ENCODE data around the gene ADGRD2. TPM values are rescaled to one million over a fixed set of nuclear protein-coding genes. Genes with fewer than 3 reads are reported as not detected.

ADGRD2 gene
- total RNA-seq, 1 experiment from 2014 or later: 1.5 TPM

DNA sequence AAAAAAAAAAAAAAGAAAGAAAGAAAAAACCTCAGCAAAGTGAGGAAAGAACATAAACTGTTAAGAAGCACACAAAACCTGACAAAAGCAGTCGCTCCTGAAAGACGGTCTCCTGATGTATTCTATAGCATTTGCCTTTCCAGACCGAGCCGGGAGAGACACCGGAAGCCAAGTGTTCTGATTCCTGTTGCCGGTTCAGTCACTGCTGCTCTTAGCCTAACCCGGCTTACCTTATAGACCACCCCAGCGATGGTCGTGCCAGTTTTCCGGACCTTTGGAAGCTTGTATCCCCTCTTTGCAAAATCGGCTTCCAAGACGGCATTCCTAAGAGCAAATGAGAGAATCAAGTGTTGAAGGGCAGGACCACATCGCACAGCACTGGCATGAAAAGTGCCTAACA, 35.6 kb upstream of the ADGRD2 start:
- H3K56ac ChIP-seq (ENCODE audit: insufficient read length, low read depth, low read length): peak overlapping the region; percentile 41
- H3K79me2 ChIP-seq (ENCODE audit: insufficient read depth, low read length): peaks cover 6% of the 10 kb centered on the region; the same call in 1 of the 2 replicates
- H4K20me1 ChIP-seq (ENCODE audit: control insufficient read depth, insufficient read depth, insufficient read length): no peaks in the 10 kb centered on the region
- Mint-ChIP-seq H3K9me3 (no peaks in the 10 kb centered on the region; a peak in 1 of 5 replicates), H3K4me1 (peaks cover 10 to 15% of the 10 kb centered on the region in 2 experiments), H3K36me3 (ENCODE audit: insufficient read depth in 1 of 3, low read depth in 3 of 3) (peaks cover 12 to 47% (median 42%) of the 10 kb centered on the region in 3 experiments; a peak in 6 of 7 replicates), H3K27me3 (ENCODE audit: low read depth) (no peaks in the 10 kb centered on the region; the same call in 1 of the 2 replicates), H3K27ac (peak overlapping the region; percentile 99 to 100 (median 100)), H3K4me3 (peak overlapping the region; percentile 99 to 100)
- peak overlapping the region; percentile 36 for H4K5ac ChIP-seq (ENCODE audit: insufficient read length, low read depth, low read length)
- no peak overlapping the region for H3T11ph ChIP-seq (ENCODE audit: low read length)
- no peak overlapping the region for H3K27ac ChIP-seq (ENCODE audit: insufficient read length, low read depth, low read length)
- no peak overlapping the region for H2BK12ac ChIP-seq (ENCODE audit: insufficient read length, low read depth, low read length)
- H3K14ac ChIP-seq (ENCODE audit: insufficient read depth, low read length): peak overlapping the region; percentile 33; the same call in 1 of the 2 replicates
- H2BK15ac ChIP-seq (ENCODE audit: low read depth, low read length): no peak overlapping the region
- TF ChIP-seq, protein P1, sequence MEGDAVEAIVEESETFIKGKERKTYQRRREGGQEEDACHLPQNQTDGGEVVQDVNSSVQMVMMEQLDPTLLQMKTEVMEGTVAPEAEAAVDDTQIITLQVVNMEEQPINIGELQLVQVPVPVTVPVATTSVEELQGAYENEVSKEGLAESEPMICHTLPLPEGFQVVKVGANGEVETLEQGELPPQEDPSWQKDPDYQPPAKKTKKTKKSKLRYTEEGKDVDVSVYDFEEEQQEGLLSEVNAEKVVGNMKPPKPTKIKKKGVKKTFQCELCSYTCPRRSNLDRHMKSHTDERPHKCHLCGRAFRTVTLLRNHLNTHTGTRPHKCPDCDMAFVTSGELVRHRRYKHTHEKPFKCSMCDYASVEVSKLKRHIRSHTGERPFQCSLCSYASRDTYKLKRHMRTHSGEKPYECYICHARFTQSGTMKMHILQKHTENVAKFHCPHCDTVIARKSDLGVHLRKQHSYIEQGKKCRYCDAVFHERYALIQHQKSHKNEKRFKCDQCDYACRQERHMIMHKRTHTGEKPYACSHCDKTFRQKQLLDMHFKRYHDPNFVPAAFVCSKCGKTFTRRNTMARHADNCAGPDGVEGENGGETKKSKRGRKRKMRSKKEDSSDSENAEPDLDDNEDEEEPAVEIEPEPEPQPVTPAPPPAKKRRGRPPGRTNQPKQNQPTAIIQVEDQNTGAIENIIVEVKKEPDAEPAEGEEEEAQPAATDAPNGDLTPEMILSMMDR (conservative IDR thresholded peaks at IDR 0.05): no peak
- H4K91ac ChIP-seq (ENCODE audit: insufficient read length, low read depth, low read length): no peak overlapping the region
- no peak overlapping the region for H3K18ac ChIP-seq (ENCODE audit: insufficient read length, low read depth, low read length)
- H3K9me3 ChIP-seq (ENCODE audit: control insufficient read depth, low read depth, low read length): no peaks in the 10 kb centered on the region
- H3K4me2 ChIP-seq (ENCODE audit: insufficient read depth, insufficient read length, low read length): peak overlapping the region; percentile 86
- no peak overlapping the region for H3K23ac ChIP-seq (ENCODE audit: insufficient read length, low read depth, low read length)
- H3K4me1 ChIP-seq (ENCODE audit: insufficient read depth, low read length): peaks cover 2% of the 10 kb centered on the region; the same call in 1 of the 2 replicates
- DNase-seq: no peak
- no peak overlapping the region for H2BK120ac ChIP-seq (ENCODE audit: low read depth, low read length, poor library complexity, severe bottlenecking)
- H2AFZ ChIP-seq (ENCODE audit: low read length): no peak overlapping the region
- peak overlapping the region; percentile 24 for H2BK5ac ChIP-seq (ENCODE audit: insufficient read length, low read length)
- no peak overlapping the region for H2BK20ac ChIP-seq (ENCODE audit: low read depth, low read length, poor library complexity, severe bottlenecking)
- H3K4ac ChIP-seq (ENCODE audit: low read depth, low read length): no peak overlapping the region
- no peaks in the 10 kb centered on the region for H3K79me1 ChIP-seq (ENCODE audit: insufficient read depth, low read depth, low read length, poor library complexity, severe bottlenecking)
- H3K9ac ChIP-seq (ENCODE audit: extremely low read depth, insufficient read length, low read length): peak overlapping the region; percentile 96
- H3K27me3 ChIP-seq (ENCODE audit: insufficient read depth, low read length): no peaks in the 10 kb centered on the region
- WGBS (ENCODE audit: extremely low coverage, insufficient read length, low lambda C conversion rate): no CpG with 5 or more reads among the region's 13 CpGs
- H2AK5ac ChIP-seq (ENCODE audit: insufficient read length, low read length): peak overlapping the region; percentile 1
- H4K8ac ChIP-seq (replicated peaks; ENCODE audit: insufficient read length, low read depth, low read length): peak overlapping the region; percentile 74
- peaks cover 4% of the 10 kb centered on the region for H3K23me2 ChIP-seq (ENCODE audit: insufficient read length, low read depth, low read length, poor library complexity, severe bottlenecking)

Measured in H9 (cell line).